K562 treated with DMSO at 1 percent for 4 hours (cell line): ENCODE data around the gene EPHB3. TPM values are rescaled to one million over a fixed set of nuclear protein-coding genes. Genes with fewer than 3 reads are reported as not detected.

Source experiments
- total RNA-seq: library from RNA; unstranded; fragments of 300-600 nt; gene quantifications from 2 replicates; pipeline ENCODE4 v1.2.3, GENCODE V29; 2022; ENCODE audit not compliant: insufficient read depth

The EPHB3 gene
- total RNA-seq: not detected in 2 replicates

DNA sequence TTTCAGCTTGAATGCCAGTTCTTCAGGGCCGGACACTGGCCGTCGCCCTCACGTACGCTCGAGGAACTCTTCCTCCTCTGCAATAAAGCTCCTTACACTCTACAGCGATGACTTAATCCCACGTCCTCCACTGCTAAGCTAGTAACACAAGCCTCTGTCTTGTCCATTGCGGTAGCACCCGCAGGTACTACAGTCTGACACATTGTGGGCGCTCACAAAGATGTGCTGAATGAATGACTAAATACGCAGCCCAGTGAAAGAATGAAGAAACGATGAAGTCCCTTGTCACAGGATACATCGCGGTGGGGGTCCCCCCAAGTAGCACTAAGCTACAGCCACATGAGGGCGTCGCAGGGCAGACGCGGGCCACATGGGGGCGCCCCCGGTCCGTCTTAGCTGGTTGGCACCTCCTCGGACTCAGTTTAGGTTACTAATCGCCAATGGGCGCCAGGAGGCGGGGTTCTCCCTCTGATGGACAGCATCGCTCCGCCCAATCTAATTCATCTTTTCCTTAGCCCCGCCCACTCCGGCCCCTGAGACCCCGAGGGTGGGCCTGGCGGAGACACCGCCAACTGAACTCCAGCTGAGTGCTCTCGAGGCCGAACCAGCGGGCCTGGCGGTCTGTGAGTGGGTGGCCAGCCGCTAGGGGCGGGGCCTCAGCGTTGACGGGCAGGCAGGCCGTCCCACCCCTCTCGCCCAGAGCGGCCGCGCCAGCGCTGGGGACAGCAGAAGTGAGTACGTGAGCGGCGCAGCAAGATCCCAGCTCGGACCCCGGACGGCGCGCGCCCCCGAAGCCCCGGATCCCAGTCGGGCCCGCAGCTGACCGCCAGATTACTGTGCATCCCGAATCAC lies at the start of gene EPHB3:
TSS of gene EPHB3 (plus strand) at position 725 of the 852 bp plus-strand sequence. CDS start 451 bp downstream, outside the sequence.

Other genes with a start within 250 kb of the EPHB3 start
- gene EIF4G1, start 247.2 kb upstream of the EPHB3 start, total RNA-seq: 181 and 217 TPM in 2 replicates
- gene FAM131A, start 224.2 kb upstream of the EPHB3 start, total RNA-seq: 9.5 and 16.5 TPM in 2 replicates
- gene CLCN2, start 200.2 kb upstream of the EPHB3 start, total RNA-seq: 4.1 and 8.9 TPM in 2 replicates
- 84.6 and 90.7 TPM in 2 replicates for gene POLR2H, start 200.1 kb upstream of the EPHB3 start, total RNA-seq
- gene THPO, start 183.6 kb upstream of the EPHB3 start, total RNA-seq: not detected in 2 replicates
- gene CHRD, start 181.7 kb upstream of the EPHB3 start, total RNA-seq: 1.2 TPM in 1 of 2 replicates, not detected in the other
- 28.3 and 32.2 TPM in 2 replicates for gene MAGEF1, start 150.3 kb downstream of the EPHB3 start, total RNA-seq